ENCODE measurements around the gene BCL7B. TPM values are rescaled to one million over a fixed set of nuclear protein-coding genes. Genes with fewer than 3 reads are reported as not detected.

Gene BCL7B
- total and polyA plus RNA-seq, 10 donors = 40.1 to 79.2 (median 58.2) TPM

GRCh38 chr7:73522105-73522872, 35.2 kb downstream of the BCL7B start, which contains the start of gene BAZ1B:
Gene BAZ1B, minus strand, starts transcription at chr7:73522293. Its CDS starts 360 bp downstream, at chr7:73521933.
- Histone ChIP-seq H3K27me3 (replicated peaks in 1 of 7) (no peaks in the 10 kb centered on the region), H3K36me3 (peaks cover 0 to 13% (median 0%) of the 10 kb centered on the region in 6 donors), H3K4me3 (peak within 1 kb of the TSS; percentile 87 to 97 (median 92)), H3K4me1 (peaks cover 49 to 89% (median 80%) of the 10 kb centered on the region in 6 donors), H3K27ac (peak within 1 kb of the TSS; percentile 79 to 97 (median 93)), H3K9me3 (no peaks in the 10 kb centered on the region)
- peak in 8 of 11 experiments; percentile 14 to 67 (median 51) for TF ChIP-seq CTCF (IDR thresholded peaks at IDR 0.05 in 8 of 11, conservative IDR thresholded peaks at IDR 0.05 in 3 of 11)
- TF ChIP-seq POLR2AphosphoS5 (IDR thresholded peaks at IDR 0.05) = peak; percentile 82 to 92 (median 91)
- TF ChIP-seq POLR2A (IDR thresholded peaks at IDR 0.05) = peak in 2 of 3 donors; percentile 27 to 45
- peak; percentile 98 for DNase-seq
- intact Hi-C loops (cut with DNase I; ENCODE audit: low total_unique reads) = no loop called here
- 0 to 1% (median 1%) methylated on average over 49 to 71 of the region's 71 CpGs for WGBS, 5 donors

GRCh38 chr7:73521636-73522104, 35.8 kb downstream of the BCL7B start:
- no peaks in the 10 kb centered on the region for H3K27me3 ChIP-seq (replicated peaks in 1 of 7)
- no peaks in the 10 kb centered on the region for H3K9me3 ChIP-seq
- peaks cover 46 to 89% (median 79%) of the 10 kb centered on the region in 6 donors for H3K4me1 ChIP-seq
- H3K4me3 ChIP-seq = peak overlapping the region; percentile 87 to 97 (median 92)
- TF ChIP-seq POLR2A (IDR thresholded peaks at IDR 0.05) (no peak), CTCF (IDR thresholded peaks at IDR 0.05 in 8 of 11, conservative IDR thresholded peaks at IDR 0.05 in 3 of 11) (no peak), POLR2AphosphoS5 (IDR thresholded peaks at IDR 0.05) (no peak)
- H3K36me3 ChIP-seq = peaks cover 0 to 19% (median 6%) of the 10 kb centered on the region in 6 donors
- WGBS, 5 donors = 0 to 1% (median 1%) methylated on average over 25 to 62 of the region's 62 CpGs
- intact Hi-C loops (cut with DNase I; ENCODE audit: low total_unique reads) = no loop called here
- no peak for DNase-seq
- peak overlapping the region; percentile 79 to 97 (median 93) for H3K27ac ChIP-seq

GRCh38 chr7:73520673-73521635, 36.5 kb downstream of the BCL7B start:
- intact Hi-C loops (cut with DNase I; ENCODE audit: low total_unique reads) = no loop called here
- no peaks in the 10 kb centered on the region for H3K9me3 ChIP-seq
- no peaks in the 10 kb centered on the region for H3K27me3 ChIP-seq (replicated peaks in 1 of 7)
- H3K27ac ChIP-seq = peak overlapping the region; percentile 79 to 97 (median 93)
- WGBS, 5 donors = 0 to 1% (median 1%) methylated on average over 28 to 36 of the region's 36 CpGs
- peak overlapping the region; percentile 87 to 97 (median 92) for H3K4me3 ChIP-seq
- DNase-seq = no peak
- peaks cover 0 to 26% (median 11%) of the 10 kb centered on the region in 6 donors for H3K36me3 ChIP-seq
- TF ChIP-seq CTCF (IDR thresholded peaks at IDR 0.05 in 8 of 11, conservative IDR thresholded peaks at IDR 0.05 in 3 of 11) = no peak
- peaks cover 43 to 89% (median 75%) of the 10 kb centered on the region in 6 donors for H3K4me1 ChIP-seq

Data from spleen (tissue), 11 donors.